Measurements from ENCODE around the gene DCT.

- TF ChIP-seq CTCF (IDR thresholded peaks at IDR 0.05; ENCODE audit: low read length) (no peak), EZH2 (optimal IDR thresholded peaks at IDR 0.05; ENCODE audit: low read depth, low read length) (no peak)
Observed at GRCh38 chr13:94478913-94479312, 569 bp downstream of the DCT start.
